Gastrocnemius medialis (tissue), 4 donors: ENCODE results near the gene AFF1. TPM values are rescaled to one million over a fixed set of nuclear protein-coding genes. Genes with fewer than 3 reads are reported as not detected.
A peak's percentile ranks its signal among the peaks of the same experiment; 100 is the strongest.
"Not testable (repeated sequence)": the region's sequence is repeated elsewhere in the genome, so short reads cannot be mapped to it uniquely, and the experiment has no call there.

Experiments
- ATAC-seq, 2 donors: fragments of 150-250 bp; one replicate each; pipeline ENCODE4 v1.9.1; 2016
- DNase-seq, 2 donors: peaks; one replicate each; pipeline ENCODE4 v3.0.0-alpha.2; 2019
- H3K27ac ChIP-seq, 4 donors: fragments of 200-600 bp; sonication (generic); 1 replicate in 1 of 4; 2 replicates in 3 of 4; pipeline ENCODE4 v1.5.1; 2016 to 2018; ENCODE audit warnings: mild to moderate bottlenecking in 2 of 4, moderate library complexity in 1 of 4
- H3K27me3 ChIP-seq, 3 donors: fragments of 200-600 bp; sonication (generic) in 2 of 3; 1 replicate in 1 of 3; 2 replicates in 2 of 3; pipeline versions ENCODE4 v1.5.1 to v1.6.0; 2016 to 2019; ENCODE audit warnings: mild to moderate bottlenecking in 1 of 3, moderate library complexity in 1 of 3
- H3K36me3 ChIP-seq, 2 donors: fragments of 200-600 bp; sonication (generic) in 1 of 2; one replicate each; pipeline ENCODE4 v1.5.1; 2017 to 2018
- H3K4me1 ChIP-seq, 2 donors: fragments of 200-600 bp; sonication (generic) in 1 of 2; one replicate each; pipeline ENCODE4 v1.5.1; 2016 to 2017; ENCODE audit warnings: mild to moderate bottlenecking in 2 of 2
- H3K4me3 ChIP-seq, 4 donors: fragments of 200-600 bp; sonication (generic) in 3 of 4; 1 replicate in 1 of 4; 2 replicates in 3 of 4; pipeline ENCODE4 v1.5.1; 2016 to 2019; ENCODE audit warnings: mild to moderate bottlenecking in 2 of 4
- H3K9me3 ChIP-seq, 3 donors: fragments of 200-600 bp; sonication (generic) in 2 of 3; 1 replicate in 1 of 3; 2 replicates in 2 of 3; pipeline ENCODE4 v1.5.1; 2016 to 2019
- CTCF ChIP-seq, 5 experiments: fragments of 450-650 bp in 3 of 5; fragments of 200-600 bp in 2 of 5; sonication (generic) in 2 of 5; IDR thresholded peaks in 4 of 5; conservative IDR thresholded peaks in 1 of 5; 1 replicate in 4 of 5; 2 replicates in 1 of 5; pipeline ENCODE4 v1.5.1; 2016 to 2019; ENCODE audit warnings: antibody characterized with exemption in 5 of 5, mild to moderate bottlenecking in 3 of 5, moderate library complexity in 3 of 5
- POLR2A ChIP-seq, 2 donors: fragments of 450-650 bp; IDR thresholded peaks; one replicate each; pipeline ENCODE4 v1.6.1; 2017; ENCODE audit warnings: antibody characterized with exemption in 2 of 2, mild to moderate bottlenecking in 2 of 2, moderate library complexity in 2 of 2
- in situ Hi-C, 4 donors: fragments of 200-750 bp; cut with MboI; loops; one replicate each; pipeline versions ENCODE4 v1.15.0 to v1.8.0; 2017; ENCODE audit warnings: low sequenced_read_pairs in 4 of 4
- intact Hi-C: fragments of 100-400 bp; cut with DNase I; formaldehyde crosslinking; loops from one replicate; pipeline ENCODE4 v1.15.1; 2023; ENCODE audit warnings: low total_unique reads
- total RNA-seq, 4 donors: library from RNA; depleted of rRNA; stranded (reverse); fragments of >200 nt; gene quantifications; one replicate each; pipeline versions ENCODE4 v1.1.0 to v1.2.3, GENCODE V29; 2016

AFF1 gene
- total RNA-seq, 4 donors from 2014 or later = 142 to 265 (median 197) TPM

- H3K4me3 ChIP-seq = peak overlapping the region; percentile 73 to 96 (median 84)
- no peaks in the 10 kb centered on the region for H3K36me3 ChIP-seq
- no peak for DNase-seq
- no peak for TF ChIP-seq CTCF (IDR thresholded peaks at IDR 0.05 in 4 of 5, conservative IDR thresholded peaks at IDR 0.05 in 1 of 5)
- peak in 1 of 2 donors; percentile 24 for TF ChIP-seq POLR2A (IDR thresholded peaks at IDR 0.05)
- in situ Hi-C loops (loop anchor here (5.0 to 25.0 kb wide), 5 partner anchors 72 to 103 kb away; partner anchors contain the start of gene AFF1 (in 2 of the 4)), intact Hi-C loops (loop anchor here (5.0 kb wide), 2 partner anchors 98 to 213 kb away; partner anchors contain the start of gene KLHL8)
- ATAC-seq = no peak
- no peaks in the 10 kb centered on the region for H3K9me3 ChIP-seq
- H3K27ac ChIP-seq = peak overlapping the region; percentile 93 to 97 (median 96)
- peaks cover 69 to 81% of the 10 kb centered on the region in 2 donors for H3K4me1 ChIP-seq
- no peaks in the 10 kb centered on the region for H3K27me3 ChIP-seq
Observed at GRCh38 chr4:87009095-87009648, 74.4 kb downstream of the AFF1 start.

GRCh38 chr4:87010192-87010591, 75.4 kb downstream of the AFF1 start:
- Histone ChIP-seq H3K9me3 (no peaks in the 10 kb centered on the region), H3K4me3 (peak overlapping the region in 3 of 4 donors; percentile 73 to 96 (median 90)), H3K36me3 (no peaks in the 10 kb centered on the region), H3K27me3 (no peaks in the 10 kb centered on the region), H3K27ac (peak overlapping the region; percentile 93 to 97 (median 96)), H3K4me1 (peaks cover 70 to 82% of the 10 kb centered on the region in 2 donors)
- in situ Hi-C loops (loop anchor here in 1 of 4 donors (25.0 kb wide), 1 partner anchor 102 kb away; no protein-coding TSS in a partner anchor), intact Hi-C loops (no loop called here)
- TF ChIP-seq POLR2A (IDR thresholded peaks at IDR 0.05) (no peak), CTCF (IDR thresholded peaks at IDR 0.05 in 4 of 5, conservative IDR thresholded peaks at IDR 0.05 in 1 of 5) (no peak)
- ATAC-seq = no peak
- DNase-seq = no peak

GRCh38 chr4:87011340-87012034, 76.7 kb downstream of the AFF1 start:
- ATAC-seq (peak; percentile 51 to 59), DNase-seq (peak in 1 of 2 donors; percentile 31)
- H3K36me3 ChIP-seq = no peaks in the 10 kb centered on the region
- H3K4me1 ChIP-seq = peaks cover 73 to 84% of the 10 kb centered on the region in 2 donors
- in situ Hi-C loops = loop anchor here in 1 of 4 donors (25.0 kb wide), 1 partner anchor 101 kb away; no protein-coding TSS in a partner anchor
- TF ChIP-seq POLR2A (IDR thresholded peaks at IDR 0.05) = peak in 1 of 2 donors; percentile 51
- no peak for TF ChIP-seq CTCF (IDR thresholded peaks at IDR 0.05 in 4 of 5, conservative IDR thresholded peaks at IDR 0.05 in 1 of 5)
- intact Hi-C loops = no loop called here
- H3K4me3 ChIP-seq = peak overlapping the region in 3 of 4 donors; percentile 0 to 16 (median 8)
- peak overlapping the region; percentile 93 to 97 (median 96) for H3K27ac ChIP-seq
- H3K9me3 ChIP-seq = no peaks in the 10 kb centered on the region
- H3K27me3 ChIP-seq = no peaks in the 10 kb centered on the region

GRCh38 chr4:87012265-87012953, 77.6 kb downstream of the AFF1 start:
- in situ Hi-C loops (loop anchor here in 1 of 4 donors (25.0 kb wide), 1 partner anchor 100 kb away; no protein-coding TSS in a partner anchor), intact Hi-C loops (no loop called here)
- H3K9me3 ChIP-seq = no peaks in the 10 kb centered on the region
- peak overlapping the region; percentile 93 to 97 (median 96) for H3K27ac ChIP-seq
- DNase-seq (no peak), ATAC-seq (no peak)
- H3K27me3 ChIP-seq = no peaks in the 10 kb centered on the region
- no peak for TF ChIP-seq CTCF (IDR thresholded peaks at IDR 0.05 in 4 of 5, conservative IDR thresholded peaks at IDR 0.05 in 1 of 5)
- TF ChIP-seq POLR2A (IDR thresholded peaks at IDR 0.05) = no peak
- peaks cover 82 to 93% of the 10 kb centered on the region in 2 donors for H3K4me1 ChIP-seq
- H3K4me3 ChIP-seq = peak overlapping the region in 3 of 4 donors; percentile 0 to 9 (median 8)
- H3K36me3 ChIP-seq = no peaks in the 10 kb centered on the region

GRCh38 chr4:87012954-87013308, 78.1 kb downstream of the AFF1 start:
- DNase-seq, H3K36me3 ChIP-seq, H3K27me3 ChIP-seq, H3K9me3 ChIP-seq, ATAC-seq, intact Hi-C loops: not testable (repeated sequence)
- Histone ChIP-seq H3K4me1 (peaks cover 87 to 98% of the 10 kb centered on the region in 2 donors), H3K27ac (peak overlapping the region; percentile 93 to 97 (median 96)), H3K4me3 (peak overlapping the region in 2 of 4 donors; percentile 0 to 8)
- in situ Hi-C loops = loop anchor here in 1 of 4 donors (25.0 kb wide), 1 partner anchor 99 kb away; no protein-coding TSS in a partner anchor
